ENCODE data around the gene TMEM8B.

GRCh38 chr9:35793461-35793860 is 35.6 kb upstream of the TMEM8B start:
- no peak for TF ChIP-seq CTCF (IDR thresholded peaks at IDR 0.05; ENCODE audit: low read length)
- no peak for TF ChIP-seq EZH2 (IDR thresholded peaks at IDR 0.05; ENCODE audit: borderline replicate concordance, low read length)
